Hepatocyte (in vitro differentiated cells): ENCODE data around the gene ICE1.
"Not testable (repeated sequence)": the region's sequence is repeated elsewhere in the genome, so short reads cannot be mapped to it uniquely, and the experiment has no call there.

ENCODE experiments used
- CTCF ChIP-seq: fragments of 200-600 bp; sonication (generic); IDR thresholded peaks from 2 replicates; pipeline ENCODE4 v1.5.1; 2016; ENCODE audit warnings: antibody characterized with exemption, mild to moderate bottlenecking; ENCODE audit not compliant: poor library complexity
- EZH2 ChIP-seq: fragments of 200-600 bp; sonication (generic); IDR thresholded peaks from 2 replicates; pipeline ENCODE4 v1.6.1; 2016; ENCODE audit warnings: antibody characterized with exemption, mild to moderate bottlenecking, borderline replicate concordance
- EZH2phosphoT487 ChIP-seq: fragments of 200-600 bp; sonication (generic); IDR thresholded peaks from one replicate; pipeline ENCODE4 v1.6.1; 2018; ENCODE audit warnings: antibody characterized with exemption, mild to moderate bottlenecking, low read depth, moderate library complexity; ENCODE audit not compliant: unreplicated experiment, severe bottlenecking

GRCh38 chr5:5395093-5395492 is 27.4 kb upstream of the ICE1 start:
- TF ChIP-seq CTCF, EZH2, EZH2phosphoT487: not testable (repeated sequence)
